Astrocyte (in vitro differentiated cells and primary cell): ENCODE measurements around the gene TRMT61B. TPM values are rescaled to one million over a fixed set of nuclear protein-coding genes. Genes with fewer than 3 reads are reported as not detected.
A peak's percentile ranks its signal among the peaks of the same experiment; 100 is the strongest.

Experiments used
- DNase-seq: peaks from one replicate; pipeline ENCODE4 v3.0.0-alpha.2; 2010; ENCODE audit warnings: low read depth
- FAIRE-seq: peaks from 2 replicates; lab custom pipeline; 2011; peaks lifted over from hg19 to GRCh38; lab: Jason Lieb, UNC
- H2AFZ ChIP-seq: 2 replicates; pipeline ENCODE4 v1.6.0; 2012; ENCODE audit warnings: low read depth, low read length, inconsistent platforms
- H3K27ac ChIP-seq: 2 replicates; pipeline ENCODE4 v1.5.1; 2011; ENCODE audit warnings: low read depth, low read length, inconsistent platforms
- H3K27me3 ChIP-seq: 2 replicates; pipeline ENCODE4 v1.6.0; 2011; ENCODE audit warnings: low read length, inconsistent platforms; ENCODE audit not compliant: insufficient read depth
- H3K36me3 ChIP-seq: 2 replicates; pipeline ENCODE4 v1.5.1; 2011; ENCODE audit warnings: low read length, inconsistent platforms; ENCODE audit not compliant: insufficient read depth
- H3K4me1 ChIP-seq: 2 replicates; pipeline ENCODE4 v1.5.1; 2011; ENCODE audit warnings: low read length, inconsistent platforms; ENCODE audit not compliant: insufficient read depth
- H3K4me2 ChIP-seq: 2 replicates; pipeline ENCODE4 v1.6.0; 2012; ENCODE audit warnings: low read length, inconsistent platforms
- H3K4me3 ChIP-seq: 2 replicates; pipeline ENCODE4 v1.5.1; 2011; ENCODE audit warnings: low read depth, mild to moderate bottlenecking, low read length, inconsistent platforms; ENCODE audit not compliant: insufficient read depth
- H3K79me2 ChIP-seq: 2 replicates; pipeline ENCODE4 v1.6.0; 2012; ENCODE audit warnings: mild to moderate bottlenecking, low read length, inconsistent platforms; ENCODE audit not compliant: insufficient read depth
- H3K9ac ChIP-seq: 2 replicates; pipeline ENCODE4 v1.6.0; 2012; ENCODE audit warnings: mild to moderate bottlenecking, low read length, inconsistent platforms
- H3K9me3 ChIP-seq: 2 replicates; pipeline ENCODE4 v1.5.1; 2012; ENCODE audit warnings: low read depth, mild to moderate bottlenecking, low read length, inconsistent platforms; ENCODE audit not compliant: insufficient read depth
- H4K20me1 ChIP-seq: 2 replicates; pipeline ENCODE4 v1.6.0; 2012; ENCODE audit warnings: low read length, inconsistent platforms; ENCODE audit not compliant: insufficient read depth
- H3K27ac Mint-ChIP-seq: one replicate; pipeline ENCODE4 v1.8.0; 2021; ENCODE audit warnings: mild to moderate bottlenecking, mixed read lengths; ENCODE audit not compliant: unreplicated experiment
- H3K27me3 Mint-ChIP-seq: one replicate; pipeline ENCODE4 v1.8.0; 2021; ENCODE audit warnings: low read depth, mixed read lengths; ENCODE audit not compliant: unreplicated experiment
- H3K36me3 Mint-ChIP-seq: one replicate; pipeline ENCODE4 v1.8.0; 2021; ENCODE audit warnings: low read depth, mixed read lengths; ENCODE audit not compliant: unreplicated experiment
- H3K4me1 Mint-ChIP-seq: one replicate; pipeline ENCODE4 v1.8.0; 2021; ENCODE audit warnings: low read depth, mixed read lengths; ENCODE audit not compliant: unreplicated experiment
- H3K4me3 Mint-ChIP-seq: one replicate; pipeline ENCODE4 v1.8.0; 2021; ENCODE audit warnings: mild to moderate bottlenecking, moderate library complexity, mixed read lengths; ENCODE audit not compliant: unreplicated experiment
- H3K9me3 Mint-ChIP-seq: one replicate; pipeline ENCODE4 v1.8.0; 2021; ENCODE audit warnings: mild to moderate bottlenecking, mixed read lengths; ENCODE audit not compliant: unreplicated experiment
- EZH2 ChIP-seq: IDR thresholded peaks from 2 replicates; pipeline ENCODE4 v1.6.1; 2012; ENCODE audit warnings: mild to moderate bottlenecking, low read length, inconsistent platforms; ENCODE audit not compliant: insufficient read depth
- total RNA-seq: library from RNA; stranded (reverse); gene quantifications from 2 replicates; pipeline ENCODE4 v1.2.1, GENCODE V29; 2021
- TF ChIP-seq, protein P1 (sequence below): IDR thresholded peaks from 2 replicates; pipeline ENCODE4 v1.5.1; 2011; ENCODE audit warnings: low read depth, mild to moderate bottlenecking, inconsistent platforms, low read length, moderate library complexity; ENCODE audit not compliant: insufficient read depth

Gene TRMT61B
- total RNA-seq, 1 donor from 2014 or later: 12.1 TPM

DNA sequence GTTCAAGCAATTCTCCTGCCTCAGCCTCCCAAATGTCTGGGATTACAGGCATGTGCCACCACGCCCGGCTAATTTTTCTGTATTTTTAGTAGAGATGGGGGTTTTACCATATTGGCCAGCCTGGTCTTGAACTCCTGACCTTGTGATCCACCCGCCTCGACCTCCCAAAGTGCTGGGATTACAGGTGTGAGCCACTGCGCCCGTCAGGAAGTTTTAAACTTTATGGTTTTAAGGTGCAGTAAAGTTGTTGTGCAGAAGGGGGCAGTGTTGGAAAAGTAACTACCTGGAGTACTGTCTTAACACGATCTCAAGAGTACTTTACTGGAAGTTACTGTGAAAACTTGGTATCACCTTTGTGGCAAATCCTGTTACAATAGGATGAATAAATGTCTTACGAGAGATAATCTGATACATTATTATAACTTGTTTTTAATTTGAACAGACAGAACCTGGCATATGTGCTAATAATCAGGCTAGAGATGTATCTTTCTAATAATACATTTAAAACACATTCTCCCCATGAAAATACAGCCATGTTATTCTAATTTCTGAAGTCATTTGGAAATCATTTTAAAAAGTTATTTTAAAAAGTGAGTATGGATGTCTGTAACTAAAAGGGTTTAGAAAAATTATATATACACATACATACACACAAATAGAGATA lies 48.7 kb downstream of the TRMT61B start:
- DNase-seq (peak; percentile 35), FAIRE-seq (peak; percentile 5)
- TF ChIP-seq, protein P1, sequence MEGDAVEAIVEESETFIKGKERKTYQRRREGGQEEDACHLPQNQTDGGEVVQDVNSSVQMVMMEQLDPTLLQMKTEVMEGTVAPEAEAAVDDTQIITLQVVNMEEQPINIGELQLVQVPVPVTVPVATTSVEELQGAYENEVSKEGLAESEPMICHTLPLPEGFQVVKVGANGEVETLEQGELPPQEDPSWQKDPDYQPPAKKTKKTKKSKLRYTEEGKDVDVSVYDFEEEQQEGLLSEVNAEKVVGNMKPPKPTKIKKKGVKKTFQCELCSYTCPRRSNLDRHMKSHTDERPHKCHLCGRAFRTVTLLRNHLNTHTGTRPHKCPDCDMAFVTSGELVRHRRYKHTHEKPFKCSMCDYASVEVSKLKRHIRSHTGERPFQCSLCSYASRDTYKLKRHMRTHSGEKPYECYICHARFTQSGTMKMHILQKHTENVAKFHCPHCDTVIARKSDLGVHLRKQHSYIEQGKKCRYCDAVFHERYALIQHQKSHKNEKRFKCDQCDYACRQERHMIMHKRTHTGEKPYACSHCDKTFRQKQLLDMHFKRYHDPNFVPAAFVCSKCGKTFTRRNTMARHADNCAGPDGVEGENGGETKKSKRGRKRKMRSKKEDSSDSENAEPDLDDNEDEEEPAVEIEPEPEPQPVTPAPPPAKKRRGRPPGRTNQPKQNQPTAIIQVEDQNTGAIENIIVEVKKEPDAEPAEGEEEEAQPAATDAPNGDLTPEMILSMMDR: peak; percentile 67
- no peak for TF ChIP-seq EZH2
- Histone ChIP-seq H4K20me1 (no peaks in the 10 kb centered on the region), H3K9ac (no peak overlapping the region), H3K4me2 (no peak overlapping the region), H3K79me2 (no peaks in the 10 kb centered on the region), H3K4me1 (no peaks in the 10 kb centered on the region), H3K36me3 (no peaks in the 10 kb centered on the region), H3K9me3 (no peaks in the 10 kb centered on the region), H3K27me3 (no peaks in the 10 kb centered on the region), H3K4me3 (no peak overlapping the region), H3K27ac (no peak overlapping the region), H2AFZ (no peak overlapping the region)
- no peaks in the 10 kb centered on the region for H3K9me3 Mint-ChIP-seq
- H3K36me3 Mint-ChIP-seq: no peaks in the 10 kb centered on the region
- H3K4me1 Mint-ChIP-seq: no peaks in the 10 kb centered on the region
- no peak overlapping the region for H3K27ac Mint-ChIP-seq
- H3K27me3 Mint-ChIP-seq: no peaks in the 10 kb centered on the region
- no peak overlapping the region for H3K4me3 Mint-ChIP-seq

DNA sequence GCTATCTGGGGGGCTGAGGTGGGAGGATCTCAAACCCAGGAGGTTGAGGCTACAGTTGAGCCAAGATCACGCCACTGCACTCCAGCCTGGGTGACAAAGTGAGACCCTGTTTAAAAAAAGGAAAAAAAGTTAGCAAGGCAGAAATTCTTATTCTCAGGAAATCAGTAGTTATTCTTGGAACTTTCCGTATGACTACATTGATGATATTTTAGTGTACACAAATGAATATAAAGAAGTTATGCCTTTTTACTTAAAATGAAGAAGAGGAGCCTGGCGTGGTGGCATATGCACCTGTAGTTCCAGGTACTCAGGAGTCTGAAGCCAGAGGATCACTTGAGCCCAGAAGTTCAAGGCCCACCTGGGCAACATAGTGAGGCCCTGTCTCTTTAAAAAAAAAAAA lies 52.1 kb downstream of the TRMT61B start:
- no peak overlapping the region for H3K4me3 ChIP-seq
- no peak overlapping the region for H3K9ac ChIP-seq
- no peak for FAIRE-seq
- H3K36me3 ChIP-seq: no peaks in the 10 kb centered on the region
- no peaks in the 10 kb centered on the region for H3K4me1 ChIP-seq
- TF ChIP-seq, protein P1: no peak
- no peak for TF ChIP-seq EZH2
- no peaks in the 10 kb centered on the region for H3K9me3 ChIP-seq
- no peaks in the 10 kb centered on the region for H3K27me3 Mint-ChIP-seq
- H3K27me3 ChIP-seq: no peaks in the 10 kb centered on the region
- H3K27ac Mint-ChIP-seq: no peak overlapping the region
- H4K20me1 ChIP-seq: no peaks in the 10 kb centered on the region
- no peaks in the 10 kb centered on the region for H3K36me3 Mint-ChIP-seq
- H3K4me2 ChIP-seq: no peak overlapping the region
- no peak overlapping the region for H3K4me3 Mint-ChIP-seq
- no peak overlapping the region for H3K27ac ChIP-seq
- no peaks in the 10 kb centered on the region for H3K79me2 ChIP-seq
- H3K9me3 Mint-ChIP-seq: no peaks in the 10 kb centered on the region
- H3K4me1 Mint-ChIP-seq: no peaks in the 10 kb centered on the region
- no peak overlapping the region for H2AFZ ChIP-seq
- DNase-seq: no peak
